Measurements from ENCODE around the gene GGACT.
A peak's percentile ranks its signal among the peaks of the same experiment; 100 is the strongest.

GGACT gene

GRCh38 chr13:100549316-100549715, 39.3 kb downstream of the GGACT start:
- no peak for DNase-seq (ENCODE audit: low read depth, low spot score)

- DNase-seq (ENCODE audit: low read depth, low spot score), result peak; percentile 29
Observed at GRCh38 chr13:100547791-100548201, 40.8 kb downstream of the GGACT start.

GRCh38 chr13:100546713-100547405, 41.7 kb downstream of the GGACT start:
- DNase-seq (ENCODE audit: low read depth, low spot score), result no peak

- DNase-seq (ENCODE audit: low read depth, low spot score), result no peak
Observed at GRCh38 chr13:100545684-100546061, 42.9 kb downstream of the GGACT start.

- DNase-seq (ENCODE audit: low read depth, low spot score), result peak; percentile 59
Observed at GRCh38 chr13:100544866-100545683, 43.5 kb downstream of the GGACT start.

GRCh38 chr13:100543872-100544602, 44.6 kb downstream of the GGACT start:
- DNase-seq (ENCODE audit: low read depth, low spot score), result peak; percentile 68

GRCh38 chr13:100542826-100543156, 45.8 kb downstream of the GGACT start:
- DNase-seq (ENCODE audit: low read depth, low spot score), result peak; percentile 29

GRCh38 chr13:100541897-100542825, 46.4 kb downstream of the GGACT start:
- no peak for DNase-seq (ENCODE audit: low read depth, low spot score)

- DNase-seq (ENCODE audit: low read depth, low spot score), result no peak
Observed at GRCh38 chr13:100540621-100541020, 48.0 kb downstream of the GGACT start.

GRCh38 chr13:100537951-100538462, 50.6 kb downstream of the GGACT start:
- DNase-seq (ENCODE audit: low read depth, low spot score), result no peak

GRCh38 chr13:100537486-100537885, 51.1 kb downstream of the GGACT start:
- no peak for DNase-seq (ENCODE audit: low read depth, low spot score)

- no peak for DNase-seq (ENCODE audit: low read depth, low spot score)
Observed at GRCh38 chr13:100536643-100537180, 51.9 kb downstream of the GGACT start.

GRCh38 chr13:100535426-100536135, 53.0 kb downstream of the GGACT start:
- DNase-seq (ENCODE audit: low read depth, low spot score), result no peak

- no peak for DNase-seq (ENCODE audit: low read depth, low spot score)
Observed at GRCh38 chr13:100534911-100535310, 53.7 kb downstream of the GGACT start.

- DNase-seq (ENCODE audit: low read depth, low spot score), result no peak
Observed at GRCh38 chr13:100534147-100534843, 54.3 kb downstream of the GGACT start.

- DNase-seq (ENCODE audit: low read depth, low spot score), result no peak
Observed at GRCh38 chr13:100533588-100534041, 55.0 kb downstream of the GGACT start.

GRCh38 chr13:100532836-100533435, 55.7 kb downstream of the GGACT start:
- DNase-seq (ENCODE audit: low read depth, low spot score), result no peak

GRCh38 chr13:100532090-100532766, 56.4 kb downstream of the GGACT start:
- DNase-seq (ENCODE audit: low read depth, low spot score), result no peak

Measured in brain pericyte (primary cell).